Aorta (tissue), 5 donors: Measurements from ENCODE around the gene SLC6A3. TPM values are rescaled to one million over a fixed set of nuclear protein-coding genes. Genes with fewer than 3 reads are reported as not detected.

ENCODE experiments used
- ATAC-seq: fragments of 200-7000 bp; cut with Tn5 transposase; one replicate; pipeline ENCODE4 v1.9.1; 2022; ENCODE audit warnings: moderate library complexity; ENCODE audit not compliant: low FRiP score
- DNase-seq, 2 donors: peaks; one replicate each; pipeline ENCODE4 v3.0.0-alpha.2; 2020
- H3K27ac ChIP-seq, 2 donors: one replicate each; pipeline ENCODE4 v1.5.1; 2013; ENCODE audit warnings: low read length in 2 of 2, mild to moderate bottlenecking in 2 of 2, moderate library complexity in 2 of 2, control low read depth in 1 of 2, inconsistent platforms in 1 of 2, low read depth in 1 of 2
- H3K27me3 ChIP-seq, 2 donors: one replicate each; pipeline ENCODE4 v1.6.1; 2013; ENCODE audit warnings: control low read depth in 1 of 2, low read length in 1 of 2, mild to moderate bottlenecking in 1 of 2, moderate library complexity in 1 of 2; ENCODE audit not compliant: insufficient read depth in 2 of 2, control insufficient read depth in 1 of 2
- H3K36me3 ChIP-seq, 2 donors: one replicate each; pipeline ENCODE4 v1.6.1; 2013; ENCODE audit warnings: control low read depth in 1 of 2, low read length in 1 of 2, mild to moderate bottlenecking in 1 of 2; ENCODE audit not compliant: insufficient read depth in 2 of 2, control insufficient read depth in 1 of 2
- H3K4me1 ChIP-seq, 2 donors: one replicate each; pipeline ENCODE4 v1.6.1; 2013; ENCODE audit warnings: low read length in 2 of 2, control low read depth in 1 of 2, mild to moderate bottlenecking in 1 of 2, moderate library complexity in 1 of 2; ENCODE audit not compliant: insufficient read depth in 2 of 2, control insufficient read depth in 1 of 2
- H3K4me3 ChIP-seq, 2 donors: one replicate each; pipeline ENCODE4 v1.5.1; 2013; ENCODE audit warnings: low read length in 2 of 2, control low read depth in 1 of 2, mild to moderate bottlenecking in 1 of 2
- H3K9me3 ChIP-seq: one replicate; pipeline ENCODE4 v1.6.1; 2013; ENCODE audit warnings: mild to moderate bottlenecking, low read length; ENCODE audit not compliant: control insufficient read depth
- WGBS, 2 donors: extraction: QIAGEN DNeasy Blood & Tissue Kit; methylation state at CpG; one replicate each; pipeline ENCODE4 v1.1.7; 2013; 5-methylcytosine and 5-hydroxymethylcytosine counted together
- intact Hi-C, 2 donors: fragments of 100-400 bp; cut with DNase I; formaldehyde crosslinking; loops; one replicate each; pipeline versions ENCODE4 v1.14.2 to v1.15.0; 2022
- polyA plus RNA-seq, 2 donors: library from polyadenylated mRNA; stranded (reverse); fragments of 200-250 nt; gene quantifications; one replicate each; pipeline ENCODE4 v1.2.3, GENCODE V29; 2013
- total RNA-seq, 2 donors: library from RNA; stranded (reverse); fragmentation: NEBNext Ultra II Directional; extraction: Animal tissue kit (Norgen Biotek cat#: 25700); gene quantifications; one replicate each; pipeline ENCODE4 v1.2.1, GENCODE V29; 2021
- donor health status: healthy with polysubstance abuse.
- donor health status: Bipolar disorder and iron deficiency.
- donor health status: DM: no; HTN: no; CAD: no.
- donor health status: DM: no; HTN: no; CAD: no.
- donor health status: DM: yes; HTN: yes; CAD: no.

Gene SLC6A3
- total and polyA plus RNA-seq, 4 donors: 0.23 to 0.56 (median 0.30) TPM; not detected in 1

DNA sequence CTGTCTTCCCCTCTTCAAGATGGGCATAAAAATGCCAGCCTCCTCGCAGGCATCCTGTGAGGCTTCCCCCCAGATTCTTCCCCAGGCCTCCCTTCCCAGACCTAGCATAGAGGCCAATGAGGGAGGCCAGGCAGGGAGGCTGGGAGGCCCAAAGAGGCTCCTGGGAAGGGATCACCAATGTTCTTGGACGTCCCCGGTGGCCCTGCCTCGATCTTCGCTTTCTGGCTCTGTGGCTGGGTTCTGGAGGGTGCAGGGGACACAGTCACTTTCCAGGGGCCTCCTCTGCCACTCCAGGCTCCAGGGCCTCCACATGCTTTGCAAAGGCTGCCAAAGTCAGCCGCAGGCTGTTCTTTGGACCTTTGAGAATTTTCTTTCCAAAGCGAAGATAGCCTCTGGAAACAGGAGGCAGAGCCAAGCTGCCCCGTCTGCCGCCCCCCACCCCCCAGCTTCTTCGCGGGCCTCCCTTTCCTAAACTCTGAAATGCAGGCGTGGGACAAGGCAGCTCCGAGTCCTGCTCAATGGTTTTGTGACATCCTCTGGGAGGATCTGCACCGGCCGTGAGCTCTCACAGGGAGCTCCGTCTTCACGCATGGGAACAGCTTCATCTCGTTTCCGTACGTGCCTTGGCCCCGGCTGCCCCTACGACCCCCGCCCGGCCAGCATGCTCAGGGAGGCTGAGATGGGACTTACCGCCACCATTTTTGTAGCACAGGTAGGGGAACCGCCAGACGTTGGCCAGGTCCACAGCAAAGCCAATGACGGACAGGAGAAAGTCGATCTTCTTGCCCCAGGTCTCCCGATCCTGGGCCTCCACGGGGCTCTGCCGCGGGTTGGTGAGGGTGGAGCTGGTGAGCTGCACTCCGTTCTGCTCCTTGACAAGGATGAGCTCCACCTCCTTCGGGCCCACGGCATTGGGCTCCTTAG, 2.8 kb downstream of the SLC6A3 start:
- no peak overlapping the region for H3K27ac ChIP-seq
- intact Hi-C loops: no loop called here
- DNase-seq: peak in 1 of 2 donors; percentile 41

DNA sequence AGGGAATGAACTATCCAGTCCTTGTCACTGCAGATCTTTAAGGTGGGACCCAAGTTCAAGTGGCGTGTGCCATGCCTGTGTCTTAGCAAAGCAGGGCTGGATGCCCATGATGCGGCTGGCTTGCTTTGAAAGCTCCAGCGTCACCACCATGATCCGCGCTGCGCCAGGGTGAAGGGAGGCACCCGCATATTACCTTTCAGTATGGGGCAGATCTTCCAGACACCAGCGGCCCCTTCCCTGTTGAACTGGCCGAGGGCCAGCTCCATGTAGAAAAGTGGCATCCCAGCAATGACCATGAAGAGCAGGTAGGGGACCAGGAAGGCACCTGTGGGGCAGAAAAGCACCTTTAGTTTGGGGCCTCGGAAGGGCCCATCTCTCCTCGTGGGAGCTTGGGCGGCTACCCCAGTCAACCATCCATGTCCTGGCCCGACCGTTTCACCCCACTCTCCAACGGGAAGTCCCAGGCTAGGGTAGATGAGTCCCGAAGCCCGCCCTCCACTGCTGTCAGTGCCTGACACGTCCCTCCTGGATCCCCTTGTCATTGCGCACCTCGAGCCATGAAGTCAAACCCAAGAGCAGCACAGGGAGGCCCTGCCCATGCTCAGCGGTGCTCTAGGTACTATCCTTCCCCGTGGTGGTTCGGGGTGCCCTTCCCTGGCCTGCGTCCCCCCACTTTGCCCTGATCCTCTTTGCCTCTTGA, 3.9 kb downstream of the SLC6A3 start:
- intact Hi-C loops: no loop called here
- ATAC-seq: no peak
- H3K4me3 ChIP-seq: no peak overlapping the region
- H3K9me3 ChIP-seq: peaks cover 2% of the 10 kb centered on the region
- no peaks in the 10 kb centered on the region for H3K4me1 ChIP-seq
- H3K27me3 ChIP-seq: no peaks in the 10 kb centered on the region
- no peaks in the 10 kb centered on the region for H3K36me3 ChIP-seq
- 90 to 91% methylated on average over 24 of the region's 24 CpGs for WGBS, 2 donors
- DNase-seq: peak in 1 of 2 donors; percentile 71
- H3K27ac ChIP-seq: no peak overlapping the region

More for the DNA sequence above, 2.8 kb downstream of the SLC6A3 start:
- H3K27me3 ChIP-seq: no peaks in the 10 kb centered on the region
- no peaks in the 10 kb centered on the region for H3K4me1 ChIP-seq
- no peak overlapping the region for H3K4me3 ChIP-seq
- H3K36me3 ChIP-seq: no peaks in the 10 kb centered on the region
- WGBS, 2 donors: 67 to 71% methylated on average over 36 of the region's 36 CpGs
- ATAC-seq: no peak
- H3K9me3 ChIP-seq: no peaks in the 10 kb centered on the region

DNA sequence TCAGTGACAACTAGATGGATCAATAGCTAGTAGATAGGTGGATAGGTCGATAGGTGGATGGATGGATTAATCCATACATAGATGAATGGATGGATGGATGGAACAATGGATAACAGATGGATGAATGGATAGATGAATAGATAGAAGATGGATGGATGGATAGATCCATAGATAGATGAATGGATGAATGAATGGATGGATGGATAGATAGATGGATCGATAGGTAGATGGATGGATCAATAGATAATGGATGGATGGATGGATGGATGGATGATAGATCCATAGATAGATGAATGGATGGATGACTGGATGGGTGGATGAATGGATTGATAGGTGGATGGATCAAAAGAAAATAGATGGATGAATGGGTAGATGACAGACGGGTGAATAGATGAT, 5.1 kb downstream of the SLC6A3 start:
- no peak for DNase-seq
- intact Hi-C loops: no loop called here
- Histone ChIP-seq H3K4me1 (no peaks in the 10 kb centered on the region), H3K27me3 (no peaks in the 10 kb centered on the region), H3K4me3 (no peak overlapping the region), H3K36me3 (no peaks in the 10 kb centered on the region), H3K9me3 (peaks cover 3% of the 10 kb centered on the region), H3K27ac (no peak overlapping the region)
- WGBS, 2 donors: 83 to 88% methylated on average over 3 of the region's 3 CpGs
- no peak for ATAC-seq

DNA sequence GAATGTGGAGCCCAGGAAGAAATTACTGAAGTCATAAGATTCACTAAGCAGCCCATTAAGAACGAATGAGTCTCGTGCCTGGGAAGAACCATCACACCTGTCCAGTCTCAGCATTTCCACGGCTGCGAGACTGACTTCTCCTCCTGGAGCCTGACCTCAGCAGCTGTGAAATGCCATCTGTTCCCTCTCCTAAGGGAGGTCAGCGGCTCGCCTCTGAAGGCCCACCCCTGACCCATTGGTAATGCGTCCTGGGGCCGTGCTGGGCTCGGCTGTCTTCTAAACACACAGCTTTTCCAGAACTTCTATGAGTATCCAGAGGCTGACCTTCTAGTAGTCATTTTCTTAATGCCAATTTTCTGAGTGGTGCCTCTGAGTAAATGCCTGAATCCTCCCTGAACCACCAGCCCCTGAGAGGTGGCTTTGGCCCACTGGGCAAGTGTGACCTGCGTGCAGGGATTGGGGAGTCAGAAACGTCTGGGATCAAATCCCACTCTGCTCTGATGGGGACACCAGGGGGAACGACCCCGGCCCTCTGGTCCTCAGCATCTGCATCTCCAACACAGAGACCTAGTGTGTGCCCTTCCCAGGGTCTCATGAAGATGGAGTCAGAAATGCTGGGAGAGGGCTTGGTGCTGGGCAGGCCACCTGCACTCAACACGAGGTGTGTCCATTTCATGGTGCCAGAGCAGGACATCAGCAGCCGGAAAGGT, 5.7 kb downstream of the SLC6A3 start:
- Histone ChIP-seq H3K27me3 (no peaks in the 10 kb centered on the region), H3K4me1 (no peaks in the 10 kb centered on the region), H3K36me3 (no peaks in the 10 kb centered on the region), H3K9me3 (peaks cover 3% of the 10 kb centered on the region), H3K27ac (no peak overlapping the region), H3K4me3 (no peak overlapping the region)
- WGBS, 2 donors: 74 to 77% methylated on average over 15 of the region's 15 CpGs
- DNase-seq: peak in 1 of 2 donors; percentile 61
- intact Hi-C loops: no loop called here
- no peak for ATAC-seq

DNA sequence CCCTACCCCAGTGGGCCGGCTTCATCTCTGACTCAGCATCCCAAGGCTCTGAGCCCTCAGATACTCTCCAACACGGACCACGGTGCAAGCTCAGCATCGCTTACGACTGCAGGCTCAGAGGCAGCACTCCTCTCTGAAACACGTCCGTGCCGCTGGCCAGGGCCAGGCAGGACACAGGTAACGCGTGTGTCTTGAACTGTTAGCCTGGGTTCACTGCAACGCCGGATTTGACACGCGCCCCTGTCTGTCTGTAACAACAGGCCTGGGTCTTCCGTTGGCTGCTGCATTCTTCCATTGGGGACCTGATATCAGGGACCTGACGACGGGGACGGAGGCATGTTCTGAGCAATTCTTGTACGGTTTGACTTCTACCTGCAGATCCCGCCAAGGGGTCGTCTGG, 6.4 kb downstream of the SLC6A3 start:
- no peaks in the 10 kb centered on the region for H3K27me3 ChIP-seq
- H3K36me3 ChIP-seq: no peaks in the 10 kb centered on the region
- H3K4me1 ChIP-seq: no peaks in the 10 kb centered on the region
- DNase-seq (peak in 1 of 2 donors; percentile 59), ATAC-seq (no peak)
- no peak overlapping the region for H3K4me3 ChIP-seq
- no peak overlapping the region for H3K27ac ChIP-seq
- peaks cover 4% of the 10 kb centered on the region for H3K9me3 ChIP-seq
- intact Hi-C loops: no loop called here
- WGBS, 2 donors: 88 to 89% methylated on average over 21 of the region's 21 CpGs

DNA sequence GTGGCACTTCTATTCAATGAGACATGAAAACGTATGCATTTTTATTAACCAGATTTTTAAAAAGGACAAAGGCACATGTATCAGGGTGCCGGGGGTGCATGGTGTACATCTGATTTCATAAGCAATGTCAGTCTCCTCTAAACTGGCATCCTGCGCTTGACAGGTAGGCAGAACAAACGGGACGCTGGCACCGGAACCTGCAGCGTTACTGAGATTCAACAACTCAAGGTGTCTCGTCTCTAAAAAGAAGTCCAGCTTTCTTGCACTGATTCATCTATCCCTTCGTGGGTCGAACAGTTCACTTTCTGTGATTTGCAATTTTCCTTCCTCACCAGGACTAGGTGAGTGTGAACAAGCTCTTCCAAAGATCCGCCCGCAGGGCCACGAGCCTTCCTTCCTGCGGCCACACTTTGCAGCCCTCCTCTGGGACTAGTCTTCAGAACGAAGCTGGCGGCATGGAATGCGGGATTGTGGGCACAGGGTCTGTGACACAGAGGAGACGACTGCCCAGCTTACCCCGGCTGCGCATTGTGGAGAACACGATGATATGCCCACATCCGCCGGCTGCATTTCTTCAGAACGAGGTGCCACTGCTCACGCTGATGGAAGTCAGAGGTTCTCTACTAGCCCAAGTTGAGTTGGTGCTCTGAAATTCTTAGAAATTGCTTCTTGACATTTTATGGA, 7.2 kb downstream of the SLC6A3 start:
- Histone ChIP-seq H3K36me3 (no peaks in the 10 kb centered on the region), H3K4me3 (no peak overlapping the region), H3K4me1 (no peaks in the 10 kb centered on the region), H3K27me3 (no peaks in the 10 kb centered on the region), H3K27ac (no peak overlapping the region), H3K9me3 (peaks cover 5% of the 10 kb centered on the region)
- intact Hi-C loops: no loop called here
- ATAC-seq (no peak), DNase-seq (peak in 1 of 2 donors; percentile 35)
- WGBS, 2 donors: 83% methylated on average over 25 of the region's 25 CpGs

DNA sequence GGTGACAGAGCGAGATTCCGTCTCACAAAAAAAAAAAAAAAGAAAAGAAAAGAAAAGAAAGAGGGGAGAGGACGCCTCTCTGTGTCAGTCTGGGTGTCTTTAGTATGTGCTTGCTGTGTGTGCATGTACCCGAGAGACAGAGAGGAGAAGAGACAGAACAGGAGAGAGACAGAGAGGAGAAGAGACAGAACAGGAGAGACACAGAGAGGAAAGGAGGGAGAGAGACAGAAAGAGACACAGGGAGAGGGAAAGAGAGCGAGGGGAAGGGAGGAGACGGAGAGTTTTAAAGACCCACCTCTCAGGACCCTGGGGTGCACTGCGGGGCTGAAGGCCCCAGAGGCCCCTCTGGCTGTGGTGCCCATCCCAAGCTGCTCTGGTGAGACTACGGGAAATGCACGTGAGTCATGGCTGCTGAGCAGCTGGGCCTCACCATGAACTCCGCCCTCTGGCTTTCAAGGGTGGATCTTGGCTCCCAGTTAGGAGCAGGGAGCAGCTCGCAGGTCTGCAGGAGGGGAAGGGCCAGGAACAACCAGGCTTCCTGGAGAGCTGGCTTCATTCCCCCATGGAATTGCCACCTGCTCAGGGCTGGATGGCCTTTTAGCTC, 7.9 kb downstream of the SLC6A3 start:
- DNase-seq: peak in 1 of 2 donors; percentile 47
- 54 to 55% methylated on average over 11 of the region's 11 CpGs for WGBS, 2 donors
- Histone ChIP-seq H3K27me3 (no peaks in the 10 kb centered on the region), H3K9me3 (peaks cover 5% of the 10 kb centered on the region), H3K4me3 (no peak overlapping the region), H3K27ac (no peak overlapping the region), H3K36me3 (no peaks in the 10 kb centered on the region), H3K4me1 (no peaks in the 10 kb centered on the region)
- intact Hi-C loops: no loop called here
- ATAC-seq: no peak

DNA sequence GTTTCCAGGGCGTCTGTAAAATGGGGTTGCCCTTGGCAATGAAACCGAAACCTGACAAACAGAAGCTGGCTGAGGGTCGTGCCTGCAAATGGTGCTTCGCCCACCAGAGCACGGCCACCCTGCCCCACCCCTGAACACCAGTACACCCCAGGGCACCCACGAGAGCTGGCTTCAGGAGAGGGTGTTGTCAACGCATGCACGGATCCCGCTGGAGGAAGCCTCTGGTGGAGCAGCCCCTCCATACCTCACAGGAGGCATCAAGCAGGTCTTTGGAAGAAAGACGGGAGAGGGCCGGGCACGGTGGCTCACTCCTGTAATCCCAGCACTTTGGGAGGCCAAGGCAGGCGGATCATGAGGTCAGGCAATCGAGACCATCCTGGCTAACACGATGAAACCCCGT, 8.6 kb downstream of the SLC6A3 start:
- Histone ChIP-seq H3K9me3 (peaks cover 5% of the 10 kb centered on the region), H3K4me3 (no peak overlapping the region), H3K27ac (no peak overlapping the region), H3K36me3 (no peaks in the 10 kb centered on the region), H3K4me1 (no peaks in the 10 kb centered on the region), H3K27me3 (no peaks in the 10 kb centered on the region)
- ATAC-seq: no peak
- DNase-seq: peak; percentile 27 to 57
- intact Hi-C loops: no loop called here
- 87 to 90% methylated on average over 16 of the region's 16 CpGs for WGBS, 2 donors
